AG04450 (cell line): ENCODE data around the gene OR6S1. TPM values are rescaled to one million over a fixed set of nuclear protein-coding genes. Genes with fewer than 3 reads are reported as not detected.

Source experiments
- CTCF ChIA-PET: fragments of 300-600, 350-600 bp; formaldehyde crosslinking; extraction: SDS; loops from one replicate; lab custom pipeline; 2022; ENCODE audit warnings: antibody characterized with exemption, inconsistent platforms; lab: Charles Lee
- POLR2A ChIA-PET: fragments of 350-600 bp; formaldehyde crosslinking; extraction: SDS; loops from one replicate; lab custom pipeline; 2021; ENCODE audit warnings: antibody characterized with exemption, inconsistent platforms; lab: Yijun Ruan, JAX
- DNase-seq: peaks from one replicate; pipeline ENCODE4 v3.0.0-alpha.2; 2011; ENCODE audit warnings: low read depth, low spot score
- H3K27ac ChIP-seq: one replicate; pipeline ENCODE4 v1.5.1; 2012; ENCODE audit warnings: low read depth, low read length, control low read depth
- H3K27me3 ChIP-seq: one replicate; pipeline ENCODE4 v1.6.0; 2012; ENCODE audit warnings: low read length; ENCODE audit not compliant: control insufficient read depth, insufficient read depth
- H3K4me3 ChIP-seq: 2 replicates; pipeline ENCODE4 v1.5.1; 2011; ENCODE audit warnings: mild to moderate bottlenecking, low read depth, low read length, control low read depth
- H3K9me3 ChIP-seq: 2 replicates; pipeline ENCODE4 v1.5.1; 2012; ENCODE audit warnings: low read length; ENCODE audit not compliant: control insufficient read depth, insufficient read depth
- CTCF ChIP-seq: IDR thresholded peaks from 2 replicates; pipeline ENCODE4 v1.5.1; 2011; ENCODE audit warnings: low read depth, low read length, control low read depth, inconsistent platforms
- polyA plus RNA-seq: library from polyadenylated mRNA; depleted of rRNA; stranded (reverse); fragments of >200 nt; gene quantifications from 2 replicates; pipeline ENCODE4 v1.2.3, GENCODE V29; 2011

Gene OR6S1
- polyA plus RNA-seq, 1 experiment, result not detected

DNA sequence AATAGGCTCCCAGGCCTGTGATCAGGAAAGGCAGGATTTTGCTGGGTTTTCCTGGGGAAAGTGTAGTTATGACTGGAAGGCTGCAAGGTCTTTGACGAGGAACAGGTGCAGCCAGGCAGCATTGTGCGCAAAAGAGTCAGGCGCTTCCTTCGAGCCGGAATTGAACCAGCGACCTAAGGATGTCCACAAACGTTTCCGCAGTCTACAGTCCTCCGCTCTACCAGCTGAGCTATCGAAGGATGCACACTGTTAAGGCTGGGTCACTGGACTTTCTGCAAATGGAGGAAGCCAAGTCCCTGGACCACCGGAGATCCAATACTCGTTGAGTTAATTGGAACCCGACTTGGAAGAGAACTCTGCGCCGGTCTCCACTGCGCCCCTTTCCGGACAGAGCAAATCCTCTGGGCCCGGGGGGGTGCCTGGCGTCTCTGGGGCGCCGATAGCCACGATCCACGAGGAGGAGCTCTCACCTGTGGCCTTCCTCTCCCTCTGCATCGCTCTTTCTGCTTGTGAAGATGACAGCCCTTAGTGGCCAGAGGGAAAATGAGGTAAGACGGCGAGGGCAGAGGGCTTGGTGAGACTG is 18.4 kb upstream of the OR6S1 start:
- POLR2A ChIA-PET, result no interaction called here

DNA sequence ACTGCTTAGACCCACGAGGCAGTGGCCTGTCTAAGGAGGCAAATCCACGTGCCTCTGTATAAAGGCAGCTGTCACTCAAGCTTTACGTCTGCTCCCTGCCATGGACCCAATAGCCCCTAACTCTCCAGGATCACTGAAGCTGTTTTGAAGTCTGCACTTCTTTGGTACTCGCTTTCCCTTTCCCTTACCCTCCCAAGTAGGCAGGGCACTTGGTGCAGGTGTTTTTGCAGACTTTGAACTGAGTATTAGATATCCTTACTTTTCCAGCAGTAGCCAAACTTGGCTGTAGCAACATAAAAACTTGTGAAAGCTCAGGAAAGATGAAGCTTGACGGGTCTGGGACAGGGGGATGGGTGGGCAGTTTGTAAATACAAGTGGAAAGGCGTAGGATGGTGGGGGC is 17.8 kb upstream of the OR6S1 start:
- POLR2A ChIA-PET, result no interaction called here
- H3K4me3 ChIP-seq, result no peak overlapping the region
- H3K9me3 ChIP-seq, result no peaks in the 10 kb centered on the region
- H3K27ac ChIP-seq, result no peak overlapping the region
- CTCF ChIA-PET, result interaction anchor here (0.8 kb wide), 1 partner anchor 32 kb away, joined by 3 read pairs; no protein-coding TSS in a partner anchor
- H3K27me3 ChIP-seq, result peaks cover 13% of the 10 kb centered on the region
- DNase-seq, result no peak
- no peak for TF ChIP-seq CTCF

More for the DNA sequence above, 18.4 kb upstream of the OR6S1 start:
- peaks cover 16% of the 10 kb centered on the region for H3K27me3 ChIP-seq
- no peak overlapping the region for H3K4me3 ChIP-seq
- DNase-seq, result no peak
- no peak for TF ChIP-seq CTCF
- no peaks in the 10 kb centered on the region for H3K9me3 ChIP-seq
- no peak overlapping the region for H3K27ac ChIP-seq
- CTCF ChIA-PET, result interaction anchor here (0.8 kb wide), 1 partner anchor 31 kb away, joined by 3 read pairs; no protein-coding TSS in a partner anchor

- no peak overlapping the region for H3K4me3 ChIP-seq
- DNase-seq, result no peak
- no peak overlapping the region for H3K27ac ChIP-seq
- CTCF ChIA-PET, result no interaction called here
- peaks cover 10% of the 10 kb centered on the region for H3K27me3 ChIP-seq
- no peaks in the 10 kb centered on the region for H3K9me3 ChIP-seq
- no peak for TF ChIP-seq CTCF
- POLR2A ChIA-PET, result no interaction called here
These were observed 16.8 kb upstream of the OR6S1 start for GRCh38 chr14:20658246-20658645.

- Histone ChIP-seq H3K4me3 (no peak overlapping the region), H3K9me3 (no peaks in the 10 kb centered on the region), H3K27ac (no peak overlapping the region), H3K27me3 (peaks cover 10% of the 10 kb centered on the region)
- DNase-seq, result no peak
- POLR2A ChIA-PET, result no interaction called here
- CTCF ChIA-PET, result interaction anchor here (2.0 kb wide), 1 partner anchor 33 kb away, joined by 7 read pairs; no protein-coding TSS in a partner anchor
- TF ChIP-seq CTCF, result no peak
These were observed 16.0 kb upstream of the OR6S1 start for GRCh38 chr14:20657216-20658211.
